OCI-LY7 (cell line): ENCODE data around the gene CERS6.

Experiments
- EZH2phosphoT487 ChIP-seq: fragments of 200-600 bp; sonication (generic); IDR thresholded peaks from 2 replicates; pipeline ENCODE4 v1.6.1; 2018; ENCODE audit warnings: low read depth, borderline replicate concordance, mild to moderate bottlenecking, mixed run types, antibody characterized with exemption, low read length, moderate library complexity, mixed read lengths
- TF ChIP-seq, protein P1 (sequence below): fragments of 200-600 bp; sonication (generic); conservative IDR thresholded peaks from 2 replicates; pipeline ENCODE4 v1.5.1; 2014; ENCODE audit warnings: mild to moderate bottlenecking, antibody characterized with exemption, low read length, moderate library complexity, mixed read lengths

DNA sequence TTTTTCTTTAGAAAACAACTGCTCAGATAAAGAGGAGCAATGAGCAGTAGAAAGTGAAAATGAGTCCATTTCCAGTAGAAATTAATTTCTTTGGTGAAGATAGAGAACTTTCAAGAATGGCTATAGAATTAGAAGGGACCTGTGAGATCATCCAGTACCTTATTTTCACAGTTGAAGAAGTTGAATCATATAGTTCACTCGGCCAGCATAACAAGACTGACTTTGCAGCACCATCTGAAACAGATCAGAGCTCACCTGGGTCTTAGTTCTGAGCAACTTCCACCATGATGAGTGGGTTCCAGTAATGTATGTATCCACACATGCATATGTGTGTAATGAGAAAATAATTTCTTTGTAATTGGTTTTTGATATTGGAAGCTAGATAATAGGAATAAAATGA, 58.6 kb downstream of the CERS6 start:
- TF ChIP-seq, protein P1, sequence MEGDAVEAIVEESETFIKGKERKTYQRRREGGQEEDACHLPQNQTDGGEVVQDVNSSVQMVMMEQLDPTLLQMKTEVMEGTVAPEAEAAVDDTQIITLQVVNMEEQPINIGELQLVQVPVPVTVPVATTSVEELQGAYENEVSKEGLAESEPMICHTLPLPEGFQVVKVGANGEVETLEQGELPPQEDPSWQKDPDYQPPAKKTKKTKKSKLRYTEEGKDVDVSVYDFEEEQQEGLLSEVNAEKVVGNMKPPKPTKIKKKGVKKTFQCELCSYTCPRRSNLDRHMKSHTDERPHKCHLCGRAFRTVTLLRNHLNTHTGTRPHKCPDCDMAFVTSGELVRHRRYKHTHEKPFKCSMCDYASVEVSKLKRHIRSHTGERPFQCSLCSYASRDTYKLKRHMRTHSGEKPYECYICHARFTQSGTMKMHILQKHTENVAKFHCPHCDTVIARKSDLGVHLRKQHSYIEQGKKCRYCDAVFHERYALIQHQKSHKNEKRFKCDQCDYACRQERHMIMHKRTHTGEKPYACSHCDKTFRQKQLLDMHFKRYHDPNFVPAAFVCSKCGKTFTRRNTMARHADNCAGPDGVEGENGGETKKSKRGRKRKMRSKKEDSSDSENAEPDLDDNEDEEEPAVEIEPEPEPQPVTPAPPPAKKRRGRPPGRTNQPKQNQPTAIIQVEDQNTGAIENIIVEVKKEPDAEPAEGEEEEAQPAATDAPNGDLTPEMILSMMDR, result no peak
- no peak for TF ChIP-seq EZH2phosphoT487
